HG03097 (cell line): ENCODE measurements around the gene SEMA5B.

Experiments used
- ATAC-seq: cut with Tn5 transposase; IDR thresholded peaks from one replicate; pipeline ENCODE4 v1.9.1; 2021; ENCODE audit not compliant: unreplicated experiment, low FRiP score

The SEMA5B gene

GRCh38 chr3:123061856-123062255 lies 34.3 kb upstream of the SEMA5B start:
- no peak for ATAC-seq

- ATAC-seq, result no peak
These were observed 32.5 kb upstream of the SEMA5B start for GRCh38 chr3:123060054-123060453.

- no peak for ATAC-seq
These were observed 30.9 kb upstream of the SEMA5B start for GRCh38 chr3:123058505-123058904.

GRCh38 chr3:123055352-123055751 lies 27.8 kb upstream of the SEMA5B start:
- no peak for ATAC-seq

- ATAC-seq, result no peak
These were observed 27.4 kb upstream of the SEMA5B start for GRCh38 chr3:123054931-123055330.

GRCh38 chr3:123054109-123054778 lies 26.7 kb upstream of the SEMA5B start:
- no peak for ATAC-seq

GRCh38 chr3:123053107-123053506 lies 25.5 kb upstream of the SEMA5B start:
- no peak for ATAC-seq

GRCh38 chr3:123050666-123051065 lies 23.1 kb upstream of the SEMA5B start:
- ATAC-seq, result no peak

GRCh38 chr3:123048480-123049237 lies 21.1 kb upstream of the SEMA5B start:
- ATAC-seq, result no peak

- ATAC-seq, result no peak
These were observed 19.4 kb upstream of the SEMA5B start for GRCh38 chr3:123047062-123047319.

- no peak for ATAC-seq
These were observed 18.9 kb upstream of the SEMA5B start for GRCh38 chr3:123046262-123047061.

- ATAC-seq, result no peak
These were observed 17.6 kb upstream of the SEMA5B start for GRCh38 chr3:123044981-123045763.

- no peak for ATAC-seq
These were observed 14.8 kb upstream of the SEMA5B start for GRCh38 chr3:123042413-123042812.

GRCh38 chr3:123039178-123039577 lies 11.6 kb upstream of the SEMA5B start:
- ATAC-seq, result no peak

- ATAC-seq, result no peak
These were observed 11.2 kb upstream of the SEMA5B start for GRCh38 chr3:123038751-123039150.

GRCh38 chr3:123037015-123037375 lies 9.4 kb upstream of the SEMA5B start:
- no peak for ATAC-seq

- ATAC-seq, result no peak
These were observed 8.9 kb upstream of the SEMA5B start for GRCh38 chr3:123036352-123037014.

GRCh38 chr3:123034996-123035395 lies 7.4 kb upstream of the SEMA5B start:
- no peak for ATAC-seq

- no peak for ATAC-seq
These were observed 6.6 kb upstream of the SEMA5B start for GRCh38 chr3:123034120-123034519.

- no peak for ATAC-seq
These were observed 4.5 kb upstream of the SEMA5B start for GRCh38 chr3:123032057-123032456.
